ENCODE data around the gene MACROD2.

The MACROD2 gene

DNA sequence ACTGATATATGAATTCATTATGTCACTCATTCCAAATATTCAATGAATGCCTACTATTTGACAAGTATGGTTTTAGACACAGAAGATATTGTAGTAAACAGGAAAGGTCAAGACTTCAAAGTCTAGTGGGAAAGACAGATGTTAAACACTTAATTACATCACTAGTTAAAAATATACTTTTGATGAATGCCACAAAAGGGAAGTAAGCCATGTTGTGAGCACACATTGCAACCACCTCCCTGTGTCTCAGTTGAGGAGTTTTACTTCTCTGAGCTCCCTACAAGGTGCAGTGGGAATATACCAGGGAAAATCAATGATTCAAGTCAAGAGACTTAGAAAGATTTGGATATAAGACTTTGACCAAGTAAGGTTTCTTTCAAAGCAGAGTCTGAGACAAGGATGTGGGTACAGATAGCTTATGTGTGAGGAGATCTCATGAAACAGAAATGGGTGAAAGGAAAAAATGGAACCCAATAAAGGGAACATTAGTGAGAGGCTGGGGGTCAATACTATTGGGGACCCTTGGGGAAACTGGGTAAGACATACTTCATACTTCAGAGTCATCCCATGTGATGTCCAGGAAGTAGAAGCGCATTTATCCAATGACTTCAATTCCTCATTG is 2074.2 kb downstream of the MACROD2 start:
- no peak for DNase-seq (ENCODE audit: low read depth)

DNA sequence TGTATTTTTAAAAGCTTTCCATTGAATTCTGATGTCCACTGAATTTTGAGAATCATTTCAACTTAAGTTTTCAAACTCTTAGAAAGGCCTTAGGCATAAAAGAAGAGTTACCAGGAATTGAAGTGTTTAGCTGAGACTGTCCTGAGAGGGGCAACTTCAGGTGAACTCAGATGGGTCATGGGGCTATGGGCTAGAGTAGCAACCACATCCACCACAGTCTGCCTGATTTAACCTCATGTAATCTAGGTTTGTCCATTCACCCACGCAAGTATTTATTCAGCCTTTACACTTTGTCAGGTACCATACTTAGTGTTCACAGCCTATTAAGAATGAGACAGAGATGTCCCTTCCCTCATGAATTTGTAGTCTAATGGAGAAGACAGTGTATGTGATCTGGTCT is 2076.9 kb downstream of the MACROD2 start:
- DNase-seq (ENCODE audit: low read depth): no peak

- DNase-seq (ENCODE audit: low read depth): no peak
Measured at GRCh38 chr20:16078172-16078898, 2083.0 kb downstream of the MACROD2 start.

DNA sequence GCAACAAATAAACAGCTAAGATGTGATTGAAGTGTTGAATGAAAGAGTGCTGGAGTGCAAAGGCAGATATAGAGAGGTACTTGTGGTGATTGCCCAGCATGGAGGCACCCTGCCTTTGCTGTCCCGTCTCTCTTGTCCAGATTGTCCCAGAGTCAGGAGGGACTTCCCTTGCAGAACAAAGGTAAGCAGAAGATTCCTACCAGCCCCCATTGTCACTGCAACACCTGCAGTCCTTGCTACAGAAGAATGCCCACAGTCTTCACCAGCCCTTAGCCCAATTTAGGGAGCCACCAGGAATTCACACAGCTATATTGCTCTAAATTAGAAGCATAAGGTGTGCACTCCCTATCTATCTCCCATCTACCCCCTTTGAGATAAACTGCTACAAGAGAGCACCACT is 2086.1 kb downstream of the MACROD2 start:
- DNase-seq (ENCODE audit: low read depth): no peak

DNA sequence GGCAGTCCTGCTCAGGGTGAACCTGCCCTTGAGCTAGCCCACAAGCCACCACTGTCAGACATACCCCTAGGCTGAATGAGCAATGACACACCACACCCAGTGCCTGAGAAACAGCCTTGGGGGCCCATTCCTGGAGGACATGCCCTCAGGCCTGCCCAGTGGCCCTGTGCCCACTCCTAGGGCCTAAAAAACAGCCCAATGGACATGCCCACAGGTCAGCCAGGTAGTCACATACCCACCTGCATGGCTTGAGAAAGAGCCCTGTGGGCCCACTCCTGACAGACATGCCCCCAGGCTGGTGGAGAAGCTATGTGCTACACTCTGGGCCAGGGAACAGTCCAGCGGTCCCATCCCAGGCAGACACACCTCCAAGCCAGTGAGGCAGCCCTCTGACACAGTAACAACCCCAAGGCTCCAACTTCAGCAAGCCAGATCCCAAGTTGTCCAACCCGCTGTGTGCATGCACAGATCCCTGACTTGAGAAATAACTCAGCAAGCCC is 2086.8 kb downstream of the MACROD2 start:
- DNase-seq (ENCODE audit: low read depth): no peak

GRCh38 chr20:16083639-16084280 is 2088.4 kb downstream of the MACROD2 start:
- no peak for DNase-seq (ENCODE audit: low read depth)

DNA sequence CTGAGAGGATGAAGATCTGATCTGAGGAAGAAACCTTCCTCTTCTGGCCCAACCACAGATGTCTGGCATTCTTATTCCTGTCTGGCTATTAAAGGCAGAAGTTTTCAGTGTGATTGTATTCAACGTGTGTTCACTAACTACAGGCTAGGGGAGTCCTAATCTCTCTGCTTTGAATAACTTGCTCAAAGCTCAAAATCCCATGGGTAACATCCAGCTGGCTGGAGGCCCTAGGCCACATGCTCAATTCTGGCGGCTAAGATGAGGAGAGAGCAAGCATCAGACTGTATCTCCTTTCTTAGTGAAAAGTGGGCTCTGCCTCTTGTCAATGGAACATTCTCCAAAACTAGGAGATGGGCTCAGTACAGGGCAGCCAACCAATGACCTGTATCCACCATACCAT is 2099.9 kb downstream of the MACROD2 start:
- no peak for DNase-seq (ENCODE audit: low read depth)

- no peak for DNase-seq (ENCODE audit: low read depth)
Measured at GRCh38 chr20:16096756-16097326, 2101.5 kb downstream of the MACROD2 start.

- no peak for DNase-seq (ENCODE audit: low read depth)
Measured at GRCh38 chr20:16097788-16098187, 2102.5 kb downstream of the MACROD2 start.

DNA sequence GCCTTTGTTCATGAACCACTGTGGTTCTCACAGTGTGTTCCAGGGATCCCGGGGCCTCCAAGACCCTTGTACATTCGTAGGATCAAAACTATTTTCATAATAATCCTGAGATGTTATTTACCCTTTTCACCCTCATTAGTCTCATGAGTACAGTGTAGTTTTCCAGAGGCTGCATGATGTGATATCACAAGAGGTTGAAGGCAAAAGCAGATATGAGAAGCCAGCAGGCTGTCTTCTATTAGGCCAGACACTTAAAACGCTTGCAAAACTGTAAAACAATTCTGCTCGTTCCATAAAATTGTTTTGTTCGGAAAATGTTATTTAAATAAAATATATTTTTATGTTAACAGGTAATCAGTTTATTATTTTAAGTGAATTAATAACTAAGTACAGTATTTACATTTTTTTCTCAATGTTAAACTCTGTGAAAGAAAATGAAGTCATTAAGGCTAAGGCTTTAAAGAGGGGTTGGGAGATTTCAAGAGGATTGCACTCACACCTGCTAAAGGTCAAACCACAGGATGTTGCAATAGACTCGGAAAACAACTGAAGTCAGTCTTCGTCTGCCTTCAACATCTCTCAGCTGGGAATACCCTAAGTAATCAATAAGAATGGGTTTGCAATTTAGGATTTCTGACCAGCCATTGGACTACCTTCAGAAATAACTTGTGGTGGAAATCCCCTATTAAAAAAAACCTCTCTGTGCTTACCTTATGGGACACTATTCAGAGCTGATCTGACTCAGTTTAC is 2103.7 kb downstream of the MACROD2 start:
- DNase-seq (ENCODE audit: low read depth): no peak

GRCh38 chr20:16100111-16100510 is 2104.8 kb downstream of the MACROD2 start:
- no peak for DNase-seq (ENCODE audit: low read depth)

- no peak for DNase-seq (ENCODE audit: low read depth)
Measured at GRCh38 chr20:16100767-16101166, 2105.5 kb downstream of the MACROD2 start.

All from stimulated activated CD8-positive, alpha-beta memory T cell treated with anti-CD3 and anti-CD28 coated beads, Interleukin-15, amount 100 ng/mL, for 24 hours (primary cell).